Upper lobe of right lung (tissue), 1 donor: Measurements from ENCODE around the gene ECHDC3. TPM values are rescaled to one million over a fixed set of nuclear protein-coding genes. Genes with fewer than 3 reads are reported as not detected.

Experiments used
- ATAC-seq: fragments of 200-7000 bp; cut with Tn5 transposase; one replicate; pipeline ENCODE4 v1.9.1; 2020; ENCODE audit warnings: mild to moderate bottlenecking, moderate library complexity
- DNase-seq: peaks from one replicate; pipeline ENCODE4 v3.0.0-alpha.2; 2020
- H3K27ac ChIP-seq: fragments of 200-600 bp; one replicate; pipeline ENCODE4 v1.8.0; 2022
- H3K27me3 ChIP-seq: fragments of 200-600 bp; one replicate; pipeline ENCODE4 v1.8.0; 2022; ENCODE audit warnings: mild to moderate bottlenecking
- H3K36me3 ChIP-seq: fragments of 200-600 bp; one replicate; pipeline ENCODE4 v1.8.0; 2022
- H3K4me1 ChIP-seq: fragments of 200-600 bp; one replicate; pipeline ENCODE4 v1.8.0; 2022
- H3K4me3 ChIP-seq: fragments of 200-600 bp; one replicate; pipeline ENCODE4 v1.8.0; 2022; ENCODE audit warnings: mild to moderate bottlenecking
- H3K9me3 ChIP-seq: fragments of 200-600 bp; one replicate; pipeline ENCODE4 v1.8.0; 2022
- CTCF ChIP-seq: fragments of 200-600 bp; IDR thresholded peaks from one replicate; pipeline ENCODE4 v1.8.0; 2022; ENCODE audit warnings: antibody characterized with exemption
- intact Hi-C: fragments of 100-400 bp; cut with DNase I; formaldehyde crosslinking; loops from one replicate; pipeline ENCODE4 v1.11.0; 2022
- total RNA-seq: library from RNA; stranded (reverse); fragmentation: NEBNext Ultra II Directional; extraction: Animal tissue kit (Norgen Biotek cat#: 25700); gene quantifications from one replicate; pipeline ENCODE4 v1.2.1, GENCODE V29; 2021
- donor health status: DM: no; HTN: yes; CAD: no; lungs with severe emphysema.

Gene ECHDC3
- total RNA-seq, 1 donor from 2014 or later: 39.4 TPM

- TF ChIP-seq CTCF: no peak
- no peak overlapping the region for H3K4me3 ChIP-seq
- no peak for DNase-seq
- peaks cover 52% of the 10 kb centered on the region for H3K36me3 ChIP-seq
- H3K4me1 ChIP-seq: peaks cover under 1% of the 10 kb centered on the region
- no peak overlapping the region for H3K27ac ChIP-seq
- no peaks in the 10 kb centered on the region for H3K9me3 ChIP-seq
- no peak for ATAC-seq
- intact Hi-C loops: no loop called here
- no peaks in the 10 kb centered on the region for H3K27me3 ChIP-seq
These were observed 21.3 kb downstream of the ECHDC3 start for GRCh38 chr10:11763501-11763861.

GRCh38 chr10:11765141-11765540 lies 23.0 kb downstream of the ECHDC3 start:
- Histone ChIP-seq H3K27ac (no peak overlapping the region), H3K27me3 (no peaks in the 10 kb centered on the region), H3K9me3 (no peaks in the 10 kb centered on the region), H3K4me3 (no peak overlapping the region), H3K36me3 (peaks cover 40% of the 10 kb centered on the region), H3K4me1 (no peaks in the 10 kb centered on the region)
- TF ChIP-seq CTCF: no peak
- no peak for DNase-seq
- no peak for ATAC-seq
- intact Hi-C loops: no loop called here

- Histone ChIP-seq H3K36me3 (no peaks in the 10 kb centered on the region), H3K4me1 (no peaks in the 10 kb centered on the region), H3K27ac (no peak overlapping the region), H3K27me3 (no peaks in the 10 kb centered on the region), H3K4me3 (no peak overlapping the region), H3K9me3 (no peaks in the 10 kb centered on the region)
- intact Hi-C loops: no loop called here
- no peak for ATAC-seq
- no peak for DNase-seq
- no peak for TF ChIP-seq CTCF
These were observed 30.6 kb downstream of the ECHDC3 start for GRCh38 chr10:11772575-11773288.

GRCh38 chr10:11773761-11774441 lies 31.7 kb downstream of the ECHDC3 start:
- ATAC-seq (no peak), DNase-seq (no peak)
- TF ChIP-seq CTCF: no peak
- no peaks in the 10 kb centered on the region for H3K27me3 ChIP-seq
- H3K27ac ChIP-seq: no peak overlapping the region
- H3K9me3 ChIP-seq: no peaks in the 10 kb centered on the region
- intact Hi-C loops: no loop called here
- H3K4me1 ChIP-seq: no peaks in the 10 kb centered on the region
- H3K36me3 ChIP-seq: no peaks in the 10 kb centered on the region
- H3K4me3 ChIP-seq: no peak overlapping the region

- no peaks in the 10 kb centered on the region for H3K9me3 ChIP-seq
- no peaks in the 10 kb centered on the region for H3K36me3 ChIP-seq
- intact Hi-C loops: no loop called here
- H3K27me3 ChIP-seq: no peaks in the 10 kb centered on the region
- ATAC-seq: no peak
- no peak for DNase-seq
- H3K27ac ChIP-seq: no peak overlapping the region
- no peak for TF ChIP-seq CTCF
- no peaks in the 10 kb centered on the region for H3K4me1 ChIP-seq
- H3K4me3 ChIP-seq: no peak overlapping the region
These were observed 33.2 kb downstream of the ECHDC3 start for GRCh38 chr10:11775412-11775811.
